GM18873 (cell line): ENCODE measurements around the gene TMEM270.

Experiments used
- ATAC-seq: cut with Tn5 transposase; IDR thresholded peaks from one replicate; pipeline ENCODE4 v1.9.1; 2021; ENCODE audit warnings: mild to moderate bottlenecking, moderate library complexity, moderate number of reproducible peaks; ENCODE audit not compliant: unreplicated experiment, low FRiP score

The TMEM270 gene

GRCh38 chr7:73901823-73902597, 41.1 kb downstream of the TMEM270 start:
- ATAC-seq = no peak

GRCh38 chr7:73903321-73904218, 42.6 kb downstream of the TMEM270 start:
- no peak for ATAC-seq

- ATAC-seq = no peak
These were observed 43.5 kb downstream of the TMEM270 start for GRCh38 chr7:73904219-73905137.

- ATAC-seq = no peak
These were observed 44.4 kb downstream of the TMEM270 start for GRCh38 chr7:73905360-73905759.

GRCh38 chr7:73906874-73907273, 45.9 kb downstream of the TMEM270 start:
- ATAC-seq = no peak

- no peak for ATAC-seq
These were observed 46.7 kb downstream of the TMEM270 start for GRCh38 chr7:73907554-73908122.

GRCh38 chr7:73908123-73908611, 47.2 kb downstream of the TMEM270 start:
- no peak for ATAC-seq

GRCh38 chr7:73909051-73909941, 48.3 kb downstream of the TMEM270 start:
- ATAC-seq = no peak

GRCh38 chr7:73909996-73910395, 49.0 kb downstream of the TMEM270 start:
- no peak for ATAC-seq

- no peak for ATAC-seq
These were observed 51.3 kb downstream of the TMEM270 start for GRCh38 chr7:73912223-73912622.
